Lower leg skin (tissue), 3 donors: ENCODE data around the gene TMEM129.

ENCODE experiments used
- POLR2A ChIP-seq, 2 donors: fragments of 450-650 bp; IDR thresholded peaks; one replicate each; pipeline ENCODE4 v1.6.1; 2016 to 2017; ENCODE audit warnings: antibody characterized with exemption in 2 of 2, mild to moderate bottlenecking in 1 of 2, moderate library complexity in 1 of 2
- TF ChIP-seq, protein P1 (sequence below), 3 donors: fragments of 450-650 bp; IDR thresholded peaks; one replicate each; pipeline ENCODE4 v1.5.1; 2016; ENCODE audit warnings: antibody characterized with exemption in 3 of 3, mild to moderate bottlenecking in 3 of 3, moderate library complexity in 2 of 3

DNA sequence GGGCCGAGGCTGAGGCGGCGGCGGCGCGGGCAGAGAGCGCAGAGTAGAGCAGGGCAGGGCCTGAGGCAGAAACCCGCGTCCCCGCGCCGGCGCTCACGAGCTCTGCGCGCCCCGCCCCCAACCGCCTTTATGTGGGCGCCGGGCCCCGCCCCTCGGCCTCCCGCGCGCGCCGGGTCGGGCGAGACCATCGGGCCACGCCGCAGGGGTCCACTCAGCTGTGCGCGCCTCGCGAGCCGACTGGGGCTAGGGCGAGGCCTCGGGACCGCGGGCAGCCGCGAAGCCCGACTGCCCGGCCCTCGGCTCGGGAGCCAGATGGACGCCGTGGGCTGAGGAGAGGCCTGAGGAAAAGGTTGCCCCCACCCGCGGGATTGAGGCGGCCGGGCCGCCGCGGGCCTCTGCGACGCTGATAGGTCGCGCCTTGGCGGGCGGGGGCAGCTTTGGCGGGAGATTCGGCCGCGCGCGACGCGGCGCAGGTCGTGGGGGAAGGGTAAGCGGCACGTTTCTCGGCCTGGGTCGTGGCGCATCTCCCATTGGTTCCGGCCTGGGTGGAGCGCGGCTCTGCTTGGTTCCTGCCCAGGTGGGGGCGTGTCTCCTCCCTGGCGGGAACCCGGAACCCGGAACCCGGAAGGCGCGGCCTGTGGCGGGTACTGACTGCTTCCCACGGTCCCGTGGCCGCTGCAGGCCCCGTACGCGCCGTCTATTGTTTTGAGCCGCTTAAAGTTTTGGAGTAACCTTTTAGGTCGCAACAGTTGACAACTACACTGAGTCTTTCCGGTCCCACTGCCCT, 8.7 kb downstream of the TMEM129 start, which contains the start of gene SLBP:
- peak in 1 of 2 donors; percentile 81 for TF ChIP-seq POLR2A (IDR thresholded peaks at IDR 0.05)
- TF ChIP-seq, protein P1, sequence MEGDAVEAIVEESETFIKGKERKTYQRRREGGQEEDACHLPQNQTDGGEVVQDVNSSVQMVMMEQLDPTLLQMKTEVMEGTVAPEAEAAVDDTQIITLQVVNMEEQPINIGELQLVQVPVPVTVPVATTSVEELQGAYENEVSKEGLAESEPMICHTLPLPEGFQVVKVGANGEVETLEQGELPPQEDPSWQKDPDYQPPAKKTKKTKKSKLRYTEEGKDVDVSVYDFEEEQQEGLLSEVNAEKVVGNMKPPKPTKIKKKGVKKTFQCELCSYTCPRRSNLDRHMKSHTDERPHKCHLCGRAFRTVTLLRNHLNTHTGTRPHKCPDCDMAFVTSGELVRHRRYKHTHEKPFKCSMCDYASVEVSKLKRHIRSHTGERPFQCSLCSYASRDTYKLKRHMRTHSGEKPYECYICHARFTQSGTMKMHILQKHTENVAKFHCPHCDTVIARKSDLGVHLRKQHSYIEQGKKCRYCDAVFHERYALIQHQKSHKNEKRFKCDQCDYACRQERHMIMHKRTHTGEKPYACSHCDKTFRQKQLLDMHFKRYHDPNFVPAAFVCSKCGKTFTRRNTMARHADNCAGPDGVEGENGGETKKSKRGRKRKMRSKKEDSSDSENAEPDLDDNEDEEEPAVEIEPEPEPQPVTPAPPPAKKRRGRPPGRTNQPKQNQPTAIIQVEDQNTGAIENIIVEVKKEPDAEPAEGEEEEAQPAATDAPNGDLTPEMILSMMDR (IDR thresholded peaks at IDR 0.05): no peak
